ENCODE results near the gene ALG2.

GRCh38 chr9:99192786-99193465 lies 28.8 kb downstream of the ALG2 start:
- TF ChIP-seq CTCF (IDR thresholded peaks at IDR 0.05) = no peak
- TF ChIP-seq POLR2A (IDR thresholded peaks at IDR 0.05) = no peak
